K562 treated with DMSO at 1 percent for 12 hours (cell line): ENCODE measurements around the gene CCL11. TPM values are rescaled to one million over a fixed set of nuclear protein-coding genes. Genes with fewer than 3 reads are reported as not detected.

ENCODE experiments used
- total RNA-seq: library from RNA; unstranded; fragments of 300-600 nt; gene quantifications from 2 replicates; pipeline ENCODE4 v1.2.3, GENCODE V29; 2022; ENCODE audit not compliant: insufficient read depth

CCL11 gene
- total RNA-seq: not detected in 2 replicates

DNA sequence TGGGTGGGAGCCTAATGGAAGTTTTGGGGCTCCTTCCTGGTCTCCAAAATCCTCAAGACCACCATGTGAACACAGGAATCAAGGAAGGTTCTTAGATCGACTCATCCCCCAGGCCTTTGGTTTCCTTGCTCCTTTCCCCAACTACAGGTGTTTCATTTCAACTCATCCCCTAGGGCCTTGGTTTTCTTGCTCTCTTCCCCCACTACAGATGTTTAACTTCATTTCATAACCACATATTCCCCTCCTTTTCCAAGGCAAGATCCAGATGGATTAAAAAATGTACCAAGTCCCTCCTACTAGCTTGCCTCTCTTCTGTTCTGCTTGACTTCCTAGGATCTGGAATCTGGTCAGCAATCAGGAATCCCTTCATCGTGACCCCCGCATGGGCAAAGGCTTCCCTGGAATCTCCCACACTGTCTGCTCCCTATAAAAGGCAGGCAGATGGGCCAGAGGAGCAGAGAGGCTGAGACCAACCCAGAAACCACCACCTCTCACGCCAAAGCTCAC lies at the start of gene CCL11:
TSS of gene CCL11 (plus strand) at position 457 of the 507 bp plus-strand sequence. CDS start 67 bp downstream, outside the sequence.

GRCh38 chr17:34254651-34255380 lies 30.7 kb upstream of the CCL11 start, which contains the start of gene CCL2:
CCL2 (plus strand) TSS chr17:34255285; CDS start chr17:34255350, 65 bp downstream.

DNA sequence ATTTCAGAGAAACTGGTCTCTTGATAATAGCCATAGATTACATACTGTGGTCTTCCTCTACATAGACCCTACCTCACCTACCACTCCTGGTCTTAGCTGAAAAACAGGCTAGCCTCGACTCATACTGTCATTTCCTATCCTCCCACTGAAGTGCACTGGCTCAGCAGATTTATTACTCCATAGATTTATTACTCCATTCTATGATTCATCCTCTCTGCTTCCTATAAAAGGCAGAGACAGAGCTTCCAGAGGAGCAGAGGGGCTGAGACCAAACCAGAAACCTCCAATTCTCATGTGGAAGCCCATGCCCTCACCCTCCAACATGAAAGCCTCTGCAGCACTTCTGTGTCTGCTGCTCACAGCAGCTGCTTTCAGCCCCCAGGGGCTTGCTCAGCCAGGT lies 15.6 kb upstream of the CCL11 start, which contains the start of gene CCL7:
TSS of gene CCL7 (plus strand) at position 253 of the 400 bp plus-strand sequence. CDS start at position 323, 70 bp downstream.

DNA sequence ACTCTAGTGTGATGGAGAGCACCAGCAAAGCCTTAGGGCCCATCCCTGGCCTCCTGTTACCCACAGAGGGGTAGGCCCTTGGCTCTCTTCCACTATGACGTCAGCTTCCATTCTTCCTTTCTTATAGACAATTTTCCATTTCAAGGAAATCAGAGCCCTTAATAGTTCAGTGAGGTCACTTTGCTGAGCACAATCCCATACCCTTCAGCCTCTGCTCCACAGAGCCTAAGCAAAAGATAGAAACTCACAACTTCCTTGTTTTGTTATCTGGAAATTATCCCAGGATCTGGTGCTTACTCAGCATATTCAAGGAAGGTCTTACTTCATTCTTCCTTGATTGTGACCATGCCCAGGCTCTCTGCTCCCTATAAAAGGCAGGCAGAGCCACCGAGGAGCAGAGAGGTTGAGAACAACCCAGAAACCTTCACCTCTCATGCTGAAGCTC lies 33.5 kb downstream of the CCL11 start, which contains the start of gene CCL8:
TSS of gene CCL8 (plus strand) at position 397 of the 445 bp plus-strand sequence. CDS start 67 bp downstream, outside the sequence.

Other genes with a start within 250 kb of the CCL11 start
- gene CCL2, start 30.5 kb upstream of the CCL11 start, total RNA-seq: 5.5 TPM in 1 of 2 replicates, not detected in the other
- gene CCL7, start 15.5 kb upstream of the CCL11 start, total RNA-seq: not detected in 2 replicates
- gene CCL8, start 33.7 kb downstream of the CCL11 start, total RNA-seq: 1.00 TPM in 1 of 2 replicates, not detected in the other
- not detected in 2 replicates for gene CCL13, start 70.7 kb downstream of the CCL11 start, total RNA-seq
- not detected in 2 replicates for gene CCL1, start 77.5 kb downstream of the CCL11 start, total RNA-seq